Measurements from ENCODE around the gene WSCD1. TPM values are rescaled to one million over a fixed set of nuclear protein-coding genes. Genes with fewer than 3 reads are reported as not detected.

WSCD1 gene
- total and polyA plus RNA-seq, 2 donors (not counting 1 experiment from before 2014, with no cell fraction given): not detected

GRCh38 chr17:6071528-6072065 lies 1.4 kb downstream of the WSCD1 start:
- intact Hi-C loops (cut with micrococcal nuclease): no loop called here
- peak overlapping the region; percentile 59 for H3K4me3 Mint-ChIP-seq

More at GRCh38 chr17:6071528-6072065, 1.4 kb downstream of the WSCD1 start:
- H3K36me3 ChIP-seq (replicated peaks in 1 of 2; ENCODE audit: control extremely low read depth in 1 of 2, control insufficient read depth in 1 of 2, extremely low read depth in 1 of 2, insufficient read depth in 2 of 2, low read length in 1 of 2): no peaks in the 10 kb centered on the region
- ChIA-PET POLR2A (no interaction called here), CTCF (no interaction called here)
- peaks cover 64% of the 10 kb centered on the region for H3K27me3 Mint-ChIP-seq
- WGBS (ENCODE audit: insufficient coverage): 63% methylated on average over 4 of the region's 7 CpGs
- H2AFZ ChIP-seq (ENCODE audit: insufficient read depth, low read depth, low read length, poor library complexity, severe bottlenecking): no peak overlapping the region
- no peaks in the 10 kb centered on the region for H3K9me3 Mint-ChIP-seq (ENCODE audit: insufficient read depth)
- no peaks in the 10 kb centered on the region for H4K20me1 ChIP-seq (ENCODE audit: control insufficient read depth, insufficient read depth, low read length, poor library complexity, severe bottlenecking)
- peaks cover 0 to 42% (median 8%) of the 10 kb centered on the region in 4 experiments for H3K27me3 ChIP-seq (replicated peaks in 1 of 4; ENCODE audit: control extremely low read depth in 1 of 4, control insufficient read depth in 3 of 4, insufficient read depth in 4 of 4, low read length in 3 of 4)
- no peak for TF ChIP-seq CTCF (IDR thresholded peaks at IDR 0.05)
- no peak for TF ChIP-seq EZH2 (IDR thresholded peaks at IDR 0.05; ENCODE audit: borderline replicate concordance, insufficient read depth, low read depth, low read length, poor library complexity, severe bottlenecking)
- no peak overlapping the region for H3K4me3 ChIP-seq (ENCODE audit: control extremely low read depth in 1 of 5, extremely low read depth in 1 of 5, insufficient read depth in 1 of 5, low read depth in 2 of 5, low read length in 4 of 5)
- peaks cover 14% of the 10 kb centered on the region for H3K4me1 Mint-ChIP-seq
- H3K9ac ChIP-seq (ENCODE audit: low read length): no peak overlapping the region
- peaks cover 0 to 2% (median 0%) of the 10 kb centered on the region in 3 donors for H3K9me3 ChIP-seq (ENCODE audit: control extremely low read depth in 1 of 3, control insufficient read depth in 2 of 3, insufficient read depth in 1 of 3, low read length in 2 of 3)
- H3K27ac ChIP-seq (ENCODE audit: low read length in 2 of 2): no peak overlapping the region
- no peak for DNase-seq
- peaks cover 7 to 12% of the 10 kb centered on the region in 2 donors for H3K4me1 ChIP-seq (ENCODE audit: control insufficient read depth in 2 of 2, insufficient read depth in 2 of 2, low read length in 2 of 2)
- no peak overlapping the region for H3K27ac Mint-ChIP-seq
- no peak overlapping the region for H3K4me2 ChIP-seq (replicated peaks; ENCODE audit: low read depth, low read length, poor library complexity, severe bottlenecking)
- no peak for ATAC-seq (ENCODE audit: low read depth)
- no peaks in the 10 kb centered on the region for H3K79me2 ChIP-seq (ENCODE audit: control insufficient read depth, insufficient read depth, low read length)
